ENCODE data around the gene RAB37. TPM values are rescaled to one million over a fixed set of nuclear protein-coding genes. Genes with fewer than 3 reads are reported as not detected.
A peak's percentile ranks its signal among the peaks of the same experiment; 100 is the strongest.

The RAB37 gene
- total and polyA plus RNA-seq, 2 of the 8 experiments (the other 6 are each of a cell fraction or from before 2014, with no cell fraction given): 5.5 to 6.1 TPM

GRCh38 chr17:74766413-74766812, 29.4 kb downstream of the RAB37 start:
- no peak overlapping the region for H2BK5ac ChIP-seq (ENCODE audit: low read depth, low read length)
- H2BK20ac ChIP-seq (ENCODE audit: low read length): no peak overlapping the region
- no peak overlapping the region for H2AK5ac ChIP-seq (ENCODE audit: low read depth, low read length)
- no peak for DNase-seq (ENCODE audit: low read depth in 1 of 2, low spot score in 2 of 2)
- H4K20me1 ChIP-seq (replicated peaks in 1 of 2; ENCODE audit: control insufficient read depth in 1 of 2, insufficient read depth in 2 of 2, low read length in 2 of 2): peaks cover 7 to 15% of the 10 kb centered on the region in 2 experiments
- no peak overlapping the region for H3K4ac ChIP-seq (replicated peaks; ENCODE audit: insufficient read length, low read depth, low read length)
- no peak overlapping the region for H3K18ac ChIP-seq (ENCODE audit: extremely low read depth, low read length)
- no peaks in the 10 kb centered on the region for H3K23me2 ChIP-seq (ENCODE audit: low read depth, low read length)
- H3K79me1 ChIP-seq (ENCODE audit: low read depth, low read length): peaks cover 11% of the 10 kb centered on the region
- no peak overlapping the region for H3K14ac ChIP-seq (ENCODE audit: insufficient read length)
- no peak overlapping the region for H2AFZ ChIP-seq (ENCODE audit: low read length)
- no peaks in the 10 kb centered on the region for H3K27me3 ChIP-seq (replicated peaks in 1 of 4; ENCODE audit: control insufficient read depth in 3 of 4, extremely low read depth in 1 of 4, insufficient read depth in 3 of 4, low read length in 3 of 4)
- H4K5ac ChIP-seq (ENCODE audit: insufficient read length, low read depth, low read length): no peak overlapping the region
- no peak overlapping the region for H2BK15ac ChIP-seq (ENCODE audit: low read length)
- no peak overlapping the region for H2BK12ac ChIP-seq (ENCODE audit: low read depth, low read length)
- CTCF ChIA-PET (ENCODE audit: partially characterized antibody): interaction anchor here (0.7 to 21.4 kb wide), 3 partner anchors 10 to 109 kb away, joined by 3 to 388 read pairs (median 231); partner anchors contain the start of gene NHERF1
- H3K36me3 ChIP-seq (ENCODE audit: control insufficient read depth in 2 of 4, insufficient read depth in 4 of 4, low read length in 3 of 4): peaks cover 0 to 22% (median 3%) of the 10 kb centered on the region in 4 experiments; a peak in 5 of 8 replicates
- H3K23ac ChIP-seq (ENCODE audit: insufficient read length): no peak overlapping the region
- H3K9ac ChIP-seq (replicated peaks in 1 of 4; ENCODE audit: extremely low read depth in 1 of 4, low read depth in 3 of 4, low read length in 3 of 4): no peak overlapping the region
- no peak overlapping the region for H4K91ac ChIP-seq (replicated peaks; ENCODE audit: insufficient read length, low read length)
- POLR2A ChIA-PET (ENCODE audit: partially characterized antibody): interaction anchor here (0.9 to 2.1 kb wide), 3 partner anchors 10 to 17 kb away, joined by 3 to 10 read pairs (median 3); a partner anchor contains a TSS
- no peak for TF ChIP-seq GABPA (IDR thresholded peaks at IDR 0.05; ENCODE audit: borderline replicate concordance, insufficient read depth, low read length)
- no peak for TF ChIP-seq POLR2AphosphoS5 (IDR thresholded peaks at IDR 0.05; ENCODE audit: low read depth, low read length)
- no peak for TF ChIP-seq BCL11A (IDR thresholded peaks at IDR 0.05; ENCODE audit: low read depth in 2 of 2, low read length in 2 of 2)
- TF ChIP-seq MAFK (IDR thresholded peaks at IDR 0.05; ENCODE audit: low read depth, low read length): peak; percentile 64
- FAIRE-seq: no peak
- no peak overlapping the region for H3K27ac ChIP-seq (ENCODE audit: low read depth, low read length)
- H3K4me3 ChIP-seq (ENCODE audit: extremely low read depth in 1 of 4, insufficient read depth in 2 of 4, low read depth in 3 of 4, low read length in 4 of 4): no peak overlapping the region
- H4K8ac ChIP-seq (ENCODE audit: extremely low read depth, insufficient read depth, low read length): no peak overlapping the region
- WGBS, 2 experiments (ENCODE audit: extremely low coverage in 1 of 2, insufficient coverage in 1 of 2, insufficient read length in 1 of 2, insufficient replicate concordance in 2 of 2, low coverage in 1 of 2, low lambda C conversion rate in 2 of 2, missing lambda C conversion rate in 1 of 2): 89% methylated on average over 2 of the region's 2 CpGs; no CpG with 5 or more reads in 1 of the 2 experiments
- no peaks in the 10 kb centered on the region for H3K9me3 ChIP-seq (ENCODE audit: insufficient read depth in 2 of 2, low read depth in 1 of 2, low read length in 1 of 2)
- peaks cover 0 to 13% of the 10 kb centered on the region in 2 experiments; a peak in 1 of 4 replicates for H3K79me2 ChIP-seq (ENCODE audit: control insufficient read depth in 1 of 2, insufficient read depth in 2 of 2, low read length in 2 of 2)
- H3K4me1 ChIP-seq (replicated peaks in 1 of 4; ENCODE audit: control insufficient read depth in 3 of 4, insufficient read depth in 4 of 4, low read length in 3 of 4): peaks cover 0 to 28% (median 14%) of the 10 kb centered on the region in 4 experiments; a peak in 6 of 7 replicates
- no peak overlapping the region for H2BK120ac ChIP-seq (replicated peaks; ENCODE audit: low read depth, low read length)
- no peak overlapping the region for H3K4me2 ChIP-seq (ENCODE audit: insufficient read depth in 1 of 2, low read depth in 2 of 2, low read length in 2 of 2)
- no peak overlapping the region for H3K56ac ChIP-seq (replicated peaks; ENCODE audit: insufficient read length, low read depth, low read length)

All from H1 (cell line).